ENCODE results near the gene BCL7A. TPM values are rescaled to one million over a fixed set of nuclear protein-coding genes. Genes with fewer than 3 reads are reported as not detected.

Gene BCL7A
- polyA plus RNA-seq, 1 of the 3 experiments (the other 2 are of a cell fraction), result 34.0 TPM

DNA sequence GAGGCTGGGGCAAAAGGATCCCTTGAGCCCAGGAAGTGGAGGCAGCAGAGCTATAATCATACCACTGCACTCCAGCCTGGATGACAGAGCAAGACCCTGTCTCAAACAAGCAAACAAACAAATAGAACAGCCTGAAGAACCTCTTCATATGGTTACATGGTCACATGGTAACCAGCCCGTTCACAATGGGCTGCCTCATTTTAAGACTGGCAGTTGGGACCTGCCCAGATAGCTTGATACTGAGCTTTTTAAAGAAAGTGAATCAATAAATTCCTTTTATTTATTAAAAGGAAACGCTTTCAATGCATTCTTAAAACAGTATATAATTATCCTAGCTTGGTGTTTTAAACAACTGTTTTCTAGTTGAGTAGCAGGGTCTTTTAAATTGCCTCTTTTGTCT, 67.4 kb downstream of the BCL7A start:
- no peak for DNase-seq
- Histone ChIP-seq H3K4me3 (ENCODE audit: low read depth in 2 of 2, low read length in 1 of 2) (no peak overlapping the region), H3F3A (replicated peaks; ENCODE audit: insufficient read depth) (peaks cover 32% of the 10 kb centered on the region), H3K9me3 (no peaks in the 10 kb centered on the region), H3K4me2 (no peak overlapping the region), H3K9ac (no peak overlapping the region), H2AFZ (ENCODE audit: low read depth) (no peak overlapping the region), H4K20me1 (ENCODE audit: insufficient read depth) (peaks cover 20% of the 10 kb centered on the region), H3K27ac (ENCODE audit: low read depth in 2 of 2, low read length in 1 of 2) (peak overlapping the region in 1 of 2 experiments; percentile 89; a peak in 1 of 4 replicates), H3K36me3 (replicated peaks in 1 of 2; ENCODE audit: control insufficient read depth in 1 of 2, insufficient read depth in 2 of 2, low read length in 1 of 2) (peaks cover 6 to 7% of the 10 kb centered on the region in 2 experiments), H3K79me2 (ENCODE audit: insufficient read depth) (peaks cover 92% of the 10 kb centered on the region), H3K4me1 (ENCODE audit: control insufficient read depth in 1 of 2, insufficient read depth in 2 of 2, low read depth in 1 of 2, low read length in 1 of 2) (peaks cover 9 to 11% of the 10 kb centered on the region in 2 experiments; a peak in 2 of 4 replicates), H3K9me2 (no peaks in the 10 kb centered on the region), H3K27me3 (ENCODE audit: insufficient read depth) (no peaks in the 10 kb centered on the region)
- ChIA-PET POLR2A (no interaction called here), CTCF (interaction anchor here (1.0 to 3.9 kb wide), 6 partner anchors 8 to 40 kb away, joined by 3 to 14 read pairs (median 4); no protein-coding TSS in a partner anchor)
- WGBS (ENCODE audit: low lambda C conversion rate), result 86% methylated on average over 2 of the region's 2 CpGs
- TF ChIP-seq RFX5 (IDR thresholded peaks at IDR 0.05; ENCODE audit: low read length) (no peak), EP300 (IDR thresholded peaks at IDR 0.05; ENCODE audit: borderline replicate concordance in 1 of 2, low read depth in 1 of 2, low read length in 1 of 2) (no peak), SIN3A (IDR thresholded peaks at IDR 0.05; ENCODE audit: borderline replicate concordance, low read depth, low read length) (no peak), POLR2AphosphoS5 (IDR thresholded peaks at IDR 0.05; ENCODE audit: low read depth, low read length) (no peak)

DNA sequence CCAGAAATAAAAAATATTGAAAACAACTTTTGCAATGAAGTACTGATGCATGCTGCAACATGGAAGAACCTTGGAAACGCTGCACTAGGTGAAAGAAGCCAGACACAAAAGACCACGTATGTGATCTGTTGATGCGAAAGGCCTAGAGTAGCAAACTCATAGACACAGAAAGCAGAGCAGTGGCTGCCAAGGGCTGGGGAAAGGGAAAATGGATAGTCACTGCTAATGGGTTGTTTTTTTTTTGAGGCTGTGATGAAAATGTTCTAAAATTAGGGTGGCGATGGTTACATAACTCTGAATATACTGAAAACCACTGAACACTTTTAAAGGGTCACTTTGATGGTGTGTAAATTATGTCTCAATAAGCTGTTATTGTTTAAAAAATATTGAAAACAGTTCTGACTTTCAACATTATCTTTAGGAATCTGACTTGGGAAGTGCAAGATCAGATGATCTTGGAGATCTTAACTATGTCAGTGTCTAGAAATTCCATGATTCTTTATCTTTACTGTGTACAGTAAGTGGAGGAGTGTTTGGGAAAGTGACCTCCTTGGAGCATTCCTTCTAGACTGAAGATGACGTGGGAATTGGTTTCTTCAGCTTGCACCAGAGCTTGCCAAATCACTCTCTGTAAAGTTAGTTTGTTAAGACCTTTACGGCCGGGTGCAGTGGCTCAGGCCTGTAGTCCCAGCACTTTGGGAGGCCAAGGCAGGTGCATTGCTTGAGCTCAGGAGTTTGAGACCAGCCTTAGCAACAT, 69.3 kb downstream of the BCL7A start:
- Histone ChIP-seq H3K9ac (peak overlapping the region; percentile 29; the same call in 1 of the 2 replicates), H3K79me2 (ENCODE audit: insufficient read depth) (peaks cover 90% of the 10 kb centered on the region), H2AFZ (ENCODE audit: low read depth) (no peak overlapping the region), H3K27me3 (ENCODE audit: insufficient read depth) (no peaks in the 10 kb centered on the region), H3K27ac (ENCODE audit: low read depth in 2 of 2, low read length in 1 of 2) (peak overlapping the region in 1 of 2 experiments; percentile 89; a peak in 2 of 4 replicates), H3F3A (replicated peaks; ENCODE audit: insufficient read depth) (peaks cover 35% of the 10 kb centered on the region), H4K20me1 (ENCODE audit: insufficient read depth) (peaks cover 26% of the 10 kb centered on the region), H3K4me2 (peak overlapping the region; percentile 11), H3K9me3 (no peaks in the 10 kb centered on the region), H3K9me2 (no peaks in the 10 kb centered on the region), H3K36me3 (replicated peaks in 1 of 2; ENCODE audit: control insufficient read depth in 1 of 2, insufficient read depth in 2 of 2, low read length in 1 of 2) (no peaks in the 10 kb centered on the region), H3K4me1 (ENCODE audit: control insufficient read depth in 1 of 2, insufficient read depth in 2 of 2, low read depth in 1 of 2, low read length in 1 of 2) (peaks cover 9 to 11% of the 10 kb centered on the region in 2 experiments; a peak in 2 of 4 replicates), H3K4me3 (ENCODE audit: low read depth in 2 of 2, low read length in 1 of 2) (no peak overlapping the region)
- TF ChIP-seq, protein P1, sequence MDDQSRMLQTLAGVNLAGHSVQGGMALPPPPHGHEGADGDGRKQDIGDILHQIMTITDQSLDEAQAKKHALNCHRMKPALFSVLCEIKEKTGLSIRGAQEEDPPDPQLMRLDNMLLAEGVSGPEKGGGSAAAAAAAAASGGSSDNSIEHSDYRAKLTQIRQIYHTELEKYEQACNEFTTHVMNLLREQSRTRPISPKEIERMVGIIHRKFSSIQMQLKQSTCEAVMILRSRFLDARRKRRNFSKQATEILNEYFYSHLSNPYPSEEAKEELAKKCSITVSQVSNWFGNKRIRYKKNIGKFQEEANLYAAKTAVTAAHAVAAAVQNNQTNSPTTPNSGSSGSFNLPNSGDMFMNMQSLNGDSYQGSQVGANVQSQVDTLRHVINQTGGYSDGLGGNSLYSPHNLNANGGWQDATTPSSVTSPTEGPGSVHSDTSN (IDR thresholded peaks at IDR 0.05), result no peak
- TF ChIP-seq, protein P2, sequence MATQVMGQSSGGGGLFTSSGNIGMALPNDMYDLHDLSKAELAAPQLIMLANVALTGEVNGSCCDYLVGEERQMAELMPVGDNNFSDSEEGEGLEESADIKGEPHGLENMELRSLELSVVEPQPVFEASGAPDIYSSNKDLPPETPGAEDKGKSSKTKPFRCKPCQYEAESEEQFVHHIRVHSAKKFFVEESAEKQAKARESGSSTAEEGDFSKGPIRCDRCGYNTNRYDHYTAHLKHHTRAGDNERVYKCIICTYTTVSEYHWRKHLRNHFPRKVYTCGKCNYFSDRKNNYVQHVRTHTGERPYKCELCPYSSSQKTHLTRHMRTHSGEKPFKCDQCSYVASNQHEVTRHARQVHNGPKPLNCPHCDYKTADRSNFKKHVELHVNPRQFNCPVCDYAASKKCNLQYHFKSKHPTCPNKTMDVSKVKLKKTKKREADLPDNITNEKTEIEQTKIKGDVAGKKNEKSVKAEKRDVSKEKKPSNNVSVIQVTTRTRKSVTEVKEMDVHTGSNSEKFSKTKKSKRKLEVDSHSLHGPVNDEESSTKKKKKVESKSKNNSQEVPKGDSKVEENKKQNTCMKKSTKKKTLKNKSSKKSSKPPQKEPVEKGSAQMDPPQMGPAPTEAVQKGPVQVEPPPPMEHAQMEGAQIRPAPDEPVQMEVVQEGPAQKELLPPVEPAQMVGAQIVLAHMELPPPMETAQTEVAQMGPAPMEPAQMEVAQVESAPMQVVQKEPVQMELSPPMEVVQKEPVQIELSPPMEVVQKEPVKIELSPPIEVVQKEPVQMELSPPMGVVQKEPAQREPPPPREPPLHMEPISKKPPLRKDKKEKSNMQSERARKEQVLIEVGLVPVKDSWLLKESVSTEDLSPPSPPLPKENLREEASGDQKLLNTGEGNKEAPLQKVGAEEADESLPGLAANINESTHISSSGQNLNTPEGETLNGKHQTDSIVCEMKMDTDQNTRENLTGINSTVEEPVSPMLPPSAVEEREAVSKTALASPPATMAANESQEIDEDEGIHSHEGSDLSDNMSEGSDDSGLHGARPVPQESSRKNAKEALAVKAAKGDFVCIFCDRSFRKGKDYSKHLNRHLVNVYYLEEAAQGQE (IDR thresholded peaks at IDR 0.05; ENCODE audit: low read depth, low read length), result no peak
- TF ChIP-seq FOSL2 (IDR thresholded peaks at IDR 0.05; ENCODE audit: borderline replicate concordance, low read depth) (no peak), TCF12 (IDR thresholded peaks at IDR 0.05) (no peak), SMC3 (IDR thresholded peaks at IDR 0.05; ENCODE audit: low read depth, low read length) (no peak), POLR2AphosphoS5 (IDR thresholded peaks at IDR 0.05; ENCODE audit: low read depth, low read length) (no peak), RFX5 (IDR thresholded peaks at IDR 0.05; ENCODE audit: low read length) (no peak), TAF1 (IDR thresholded peaks at IDR 0.05; ENCODE audit: borderline replicate concordance, low read depth, low read length) (no peak), RCOR1 (IDR thresholded peaks at IDR 0.05; ENCODE audit: low read length) (no peak), EP300 (IDR thresholded peaks at IDR 0.05; ENCODE audit: borderline replicate concordance in 1 of 2, low read depth in 1 of 2, low read length in 1 of 2) (no peak)
- TF ChIP-seq, protein P3, sequence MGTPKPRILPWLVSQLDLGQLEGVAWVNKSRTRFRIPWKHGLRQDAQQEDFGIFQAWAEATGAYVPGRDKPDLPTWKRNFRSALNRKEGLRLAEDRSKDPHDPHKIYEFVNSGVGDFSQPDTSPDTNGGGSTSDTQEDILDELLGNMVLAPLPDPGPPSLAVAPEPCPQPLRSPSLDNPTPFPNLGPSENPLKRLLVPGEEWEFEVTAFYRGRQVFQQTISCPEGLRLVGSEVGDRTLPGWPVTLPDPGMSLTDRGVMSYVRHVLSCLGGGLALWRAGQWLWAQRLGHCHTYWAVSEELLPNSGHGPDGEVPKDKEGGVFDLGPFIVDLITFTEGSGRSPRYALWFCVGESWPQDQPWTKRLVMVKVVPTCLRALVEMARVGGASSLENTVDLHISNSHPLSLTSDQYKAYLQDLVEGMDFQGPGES (IDR thresholded peaks at IDR 0.05; ENCODE audit: low read depth, low read length), result no peak
- TF ChIP-seq, protein P4, sequence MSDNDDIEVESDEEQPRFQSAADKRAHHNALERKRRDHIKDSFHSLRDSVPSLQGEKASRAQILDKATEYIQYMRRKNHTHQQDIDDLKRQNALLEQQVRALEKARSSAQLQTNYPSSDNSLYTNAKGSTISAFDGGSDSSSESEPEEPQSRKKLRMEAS (IDR thresholded peaks at IDR 0.05; ENCODE audit: low read depth), result no peak
- no peak for DNase-seq
- CTCF ChIA-PET, result interaction anchor here (3.0 to 3.9 kb wide), 2 partner anchors 32 to 36 kb away, joined by 7 to 14 read pairs; no protein-coding TSS in a partner anchor
- 74% methylated on average over 7 of the region's 7 CpGs for WGBS (ENCODE audit: low lambda C conversion rate)
- POLR2A ChIA-PET, result interaction anchor here (0.6 kb wide), 1 partner anchor 11 kb away, joined by 3 read pairs; no protein-coding TSS in a partner anchor
